HG03442 (cell line): ENCODE measurements around the gene DNAJA2.

Source experiments
- ATAC-seq: cut with Tn5 transposase; IDR thresholded peaks from one replicate; pipeline ENCODE4 v1.9.1; 2021; ENCODE audit warnings: mild to moderate bottlenecking, moderate library complexity; ENCODE audit not compliant: unreplicated experiment

Gene DNAJA2

DNA sequence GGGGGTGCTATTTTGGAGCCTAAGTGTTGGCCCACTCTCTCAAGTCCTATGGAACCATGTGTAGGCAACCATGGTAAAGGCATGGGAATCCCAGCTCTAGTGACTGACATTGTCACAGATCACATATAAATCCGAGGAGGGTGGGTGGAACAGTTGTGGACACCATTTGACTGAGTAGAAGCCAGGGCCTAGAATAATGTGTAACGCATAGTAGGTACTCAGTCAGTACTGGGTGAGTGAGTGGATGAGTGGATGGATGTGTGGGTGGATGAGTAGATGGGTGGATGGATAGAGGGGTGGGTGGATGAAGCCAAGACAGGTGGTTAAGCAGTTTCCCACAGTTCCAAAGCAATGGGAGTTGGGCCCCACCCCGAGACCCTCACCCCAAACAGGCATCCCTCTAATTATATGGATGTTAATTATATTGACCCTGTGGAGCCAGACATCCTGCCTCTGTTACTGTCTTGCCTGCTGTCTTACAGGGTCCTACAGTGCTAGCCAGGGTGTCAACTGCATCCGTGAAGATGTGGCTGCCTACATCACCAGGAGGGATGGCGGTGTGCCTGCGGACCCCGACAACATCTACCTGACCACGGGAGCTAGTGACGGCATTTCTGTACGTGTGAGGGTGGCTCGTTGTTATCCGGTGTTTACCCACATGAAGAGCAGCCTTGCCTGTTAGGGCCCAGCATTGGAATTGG, 67.0 kb downstream of the DNAJA2 start:
- no peak for ATAC-seq
